Gastroesophageal sphincter (tissue), 3 donors: ENCODE results near the gene ASPM.

ENCODE experiments used
- POLR2A ChIP-seq, 2 donors: fragments of 450-650 bp; IDR thresholded peaks; one replicate each; pipeline ENCODE4 v1.6.1; 2017; ENCODE audit warnings: antibody characterized with exemption in 2 of 2, mild to moderate bottlenecking in 2 of 2, moderate library complexity in 1 of 2
- POLR2AphosphoS5 ChIP-seq: sonication (generic); formaldehyde crosslinking; IDR thresholded peaks from one replicate; pipeline ENCODE4 v1.6.1; 2017; ENCODE audit warnings: antibody characterized with exemption
- TF ChIP-seq, protein P1 (sequence below), 4 experiments: fragments of 200-600 bp in 2 of 4; fragments of 450-650 bp in 2 of 4; sonication (generic) in 1 of 4; IDR thresholded peaks; one replicate each; pipeline ENCODE4 v1.5.1; 2017 to 2019; ENCODE audit warnings: antibody characterized with exemption in 4 of 4, mild to moderate bottlenecking in 2 of 4, moderate library complexity in 2 of 4

GRCh38 chr1:197127246-197127912, 19.1 kb downstream of the ASPM start:
- TF ChIP-seq, protein P1, sequence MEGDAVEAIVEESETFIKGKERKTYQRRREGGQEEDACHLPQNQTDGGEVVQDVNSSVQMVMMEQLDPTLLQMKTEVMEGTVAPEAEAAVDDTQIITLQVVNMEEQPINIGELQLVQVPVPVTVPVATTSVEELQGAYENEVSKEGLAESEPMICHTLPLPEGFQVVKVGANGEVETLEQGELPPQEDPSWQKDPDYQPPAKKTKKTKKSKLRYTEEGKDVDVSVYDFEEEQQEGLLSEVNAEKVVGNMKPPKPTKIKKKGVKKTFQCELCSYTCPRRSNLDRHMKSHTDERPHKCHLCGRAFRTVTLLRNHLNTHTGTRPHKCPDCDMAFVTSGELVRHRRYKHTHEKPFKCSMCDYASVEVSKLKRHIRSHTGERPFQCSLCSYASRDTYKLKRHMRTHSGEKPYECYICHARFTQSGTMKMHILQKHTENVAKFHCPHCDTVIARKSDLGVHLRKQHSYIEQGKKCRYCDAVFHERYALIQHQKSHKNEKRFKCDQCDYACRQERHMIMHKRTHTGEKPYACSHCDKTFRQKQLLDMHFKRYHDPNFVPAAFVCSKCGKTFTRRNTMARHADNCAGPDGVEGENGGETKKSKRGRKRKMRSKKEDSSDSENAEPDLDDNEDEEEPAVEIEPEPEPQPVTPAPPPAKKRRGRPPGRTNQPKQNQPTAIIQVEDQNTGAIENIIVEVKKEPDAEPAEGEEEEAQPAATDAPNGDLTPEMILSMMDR (IDR thresholded peaks at IDR 0.05): no peak
- TF ChIP-seq POLR2AphosphoS5 (no peak), POLR2A (IDR thresholded peaks at IDR 0.05) (no peak)
